A549 treated with RU486 at 1 μM for 4 hours (cell line): Measurements from ENCODE around the gene EYA2. TPM values are rescaled to one million over a fixed set of nuclear protein-coding genes. Genes with fewer than 3 reads are reported as not detected.

Experiments used
- total RNA-seq: library from RNA; stranded (reverse); fragments of 200-300 nt; extraction: Qiagen RNA extraction; gene quantifications from 5 replicates; pipeline ENCODE4 v1.2.3, GENCODE V29; 2022; ENCODE audit warnings: low read depth

EYA2 gene
- total RNA-seq, result 2.2 to 3.0 TPM (median 2.9 TPM) in 5 replicates

GRCh38 chr20:46894579-46894958 lies at the start of gene EYA2:
Gene EYA2 (plus strand): TSS chr20:46894843. CDS start chr20:46990011, 95,168 bp downstream.

Other genes starting within 250 kb of the EYA2 start
- gene SLC13A3, start 243.4 kb upstream of the EYA2 start, total RNA-seq, result 0.03 to 0.13 TPM (median 0.06 TPM) in 3 of 5 replicates, not detected in the others
- 13.0 to 14.4 TPM (median 13.6 TPM) in 5 replicates for gene TP53RK, start 205.4 kb upstream of the EYA2 start, total RNA-seq
- not detected in 5 replicates for gene SLC2A10, start 185.2 kb upstream of the EYA2 start, total RNA-seq